Kidney capillary endothelial cell (primary cell): Measurements from ENCODE around the gene CDKAL1.

Experiments used
- DNase-seq: peaks from one replicate; pipeline ENCODE4 v3.0.0-alpha.2; 2018; ENCODE audit warnings: low spot score

The CDKAL1 gene

DNA sequence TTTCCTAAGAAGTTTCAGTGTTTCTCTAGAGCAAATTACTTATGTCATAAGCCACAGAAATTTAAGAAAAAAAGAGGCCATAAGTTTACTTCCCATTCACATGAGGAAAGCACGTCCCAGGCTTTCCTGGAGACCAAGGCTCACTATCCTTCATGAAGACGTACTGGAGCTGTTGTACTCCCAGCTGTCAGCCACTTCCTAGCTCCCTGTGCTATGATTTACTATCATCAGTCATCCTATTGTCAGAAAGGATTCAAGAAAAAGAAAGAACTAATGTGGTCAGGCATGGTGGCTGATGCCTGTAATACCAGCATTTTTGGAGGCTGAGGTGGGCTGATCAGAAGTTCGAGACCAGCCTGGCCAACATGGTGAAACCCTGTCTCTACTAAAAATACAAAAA, 721.9 kb downstream of the CDKAL1 start:
- no peak for DNase-seq

DNA sequence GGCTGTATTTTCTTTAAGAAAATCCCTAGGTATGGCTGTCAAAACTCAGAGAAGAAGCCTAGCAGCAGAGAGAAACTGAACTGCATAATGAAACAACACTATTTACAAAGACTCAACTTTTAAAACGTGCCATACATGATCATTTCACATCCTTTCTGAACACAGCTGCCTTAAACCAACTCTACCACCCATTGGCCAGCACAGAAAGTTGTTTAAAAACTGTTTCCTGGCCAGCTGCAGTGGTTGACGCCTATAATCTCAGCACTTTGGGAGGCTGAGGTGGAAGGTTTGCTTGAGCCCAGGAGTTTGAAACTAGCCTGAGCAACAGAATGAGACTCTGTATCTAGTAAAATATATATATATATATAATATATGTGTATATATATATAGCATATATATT, 722.9 kb downstream of the CDKAL1 start:
- no peak for DNase-seq

DNA sequence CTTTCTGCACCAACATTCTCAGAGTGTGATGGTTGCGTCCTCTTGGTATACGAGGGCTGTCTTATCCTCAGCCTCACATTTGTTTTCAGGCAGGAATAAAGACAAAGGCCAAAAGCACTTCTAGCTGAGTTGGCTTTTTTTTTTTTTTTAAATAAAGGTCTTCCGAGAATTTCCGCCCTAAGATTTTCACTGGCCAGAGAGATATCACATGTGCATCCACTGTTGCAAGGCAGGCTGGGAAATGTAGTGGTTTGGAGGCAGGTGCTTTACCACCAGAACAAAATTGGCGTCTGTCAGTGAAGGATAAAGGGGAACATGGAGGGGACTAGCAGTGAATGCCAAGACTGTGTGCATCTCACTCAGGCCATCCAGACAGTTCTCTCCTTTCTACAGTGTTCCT, 724.4 kb downstream of the CDKAL1 start:
- no peak for DNase-seq

DNA sequence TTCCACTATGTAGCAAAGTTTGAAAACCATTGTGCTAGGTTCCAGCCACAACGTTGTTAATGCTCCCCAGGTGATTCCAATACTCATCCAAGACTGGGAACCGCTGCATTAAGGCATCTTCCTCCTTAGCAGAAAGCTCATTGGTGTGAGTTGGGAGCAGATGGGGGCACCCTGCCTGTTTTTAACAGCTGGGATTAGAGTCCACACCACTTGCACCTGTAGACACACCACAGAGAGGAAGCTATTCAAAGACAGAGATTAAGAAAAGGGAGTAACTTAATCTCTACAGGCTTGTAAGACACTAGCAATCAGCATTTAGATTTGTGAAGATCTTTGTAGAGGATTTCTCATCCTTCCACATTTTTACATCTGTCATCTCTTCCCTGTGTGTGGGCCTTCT, 725.4 kb downstream of the CDKAL1 start:
- no peak for DNase-seq

DNA sequence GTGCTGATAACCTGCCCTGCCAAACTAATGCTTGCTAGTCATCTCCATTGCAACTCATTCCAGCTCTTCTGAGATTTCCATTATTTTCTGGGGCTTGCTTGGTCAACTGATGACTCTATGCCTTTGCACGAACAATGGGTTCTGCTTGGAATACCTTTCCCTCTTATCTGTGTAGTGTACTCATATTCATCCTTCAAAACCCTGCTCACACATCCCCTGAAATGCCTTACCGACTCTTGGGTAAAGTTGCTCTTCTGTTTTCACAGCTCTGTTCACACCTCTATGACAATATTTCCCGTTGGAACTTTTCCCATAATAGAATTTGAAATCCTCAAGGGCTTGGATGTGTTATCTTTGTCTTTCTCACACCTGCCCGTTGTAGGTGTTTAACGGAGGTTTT, 728.2 kb downstream of the CDKAL1 start:
- DNase-seq = no peak

DNA sequence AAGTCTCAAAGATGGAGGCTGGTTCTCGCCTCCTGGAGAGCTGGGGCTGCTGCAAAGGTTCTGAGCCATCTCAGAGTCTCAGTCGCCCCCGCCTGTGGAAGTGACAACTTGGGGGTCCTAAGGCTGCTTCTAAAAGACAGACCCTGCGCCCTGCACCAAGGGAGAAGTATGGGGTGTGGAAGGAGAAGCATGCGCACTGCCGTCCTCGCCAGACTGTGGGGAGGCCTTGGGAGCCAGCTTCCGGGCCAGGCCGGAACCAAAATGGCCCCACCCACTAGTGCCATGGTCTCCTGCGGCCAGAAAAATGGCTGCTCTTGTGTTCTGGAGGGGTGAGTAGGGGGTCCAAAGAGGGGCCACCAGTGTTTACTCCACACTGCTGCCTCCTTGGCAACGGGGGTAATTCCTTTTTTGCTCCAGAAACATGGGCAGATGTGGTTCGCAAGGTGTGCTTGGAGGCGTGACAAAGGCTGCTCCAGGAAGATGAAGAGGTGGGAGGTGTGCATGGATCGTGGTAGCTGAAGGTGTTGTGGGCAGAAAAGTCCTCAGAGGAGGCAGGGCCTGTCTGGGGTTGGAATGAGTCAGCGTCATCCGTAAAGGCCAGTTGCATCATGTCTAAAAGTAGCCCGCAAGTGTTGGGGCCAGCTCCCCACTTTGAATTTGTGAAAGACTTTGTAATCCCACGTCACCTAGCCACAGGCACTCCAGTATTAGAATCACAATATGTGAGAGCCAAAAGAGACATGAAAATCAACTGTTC, 729.5 kb downstream of the CDKAL1 start:
- no peak for DNase-seq

DNA sequence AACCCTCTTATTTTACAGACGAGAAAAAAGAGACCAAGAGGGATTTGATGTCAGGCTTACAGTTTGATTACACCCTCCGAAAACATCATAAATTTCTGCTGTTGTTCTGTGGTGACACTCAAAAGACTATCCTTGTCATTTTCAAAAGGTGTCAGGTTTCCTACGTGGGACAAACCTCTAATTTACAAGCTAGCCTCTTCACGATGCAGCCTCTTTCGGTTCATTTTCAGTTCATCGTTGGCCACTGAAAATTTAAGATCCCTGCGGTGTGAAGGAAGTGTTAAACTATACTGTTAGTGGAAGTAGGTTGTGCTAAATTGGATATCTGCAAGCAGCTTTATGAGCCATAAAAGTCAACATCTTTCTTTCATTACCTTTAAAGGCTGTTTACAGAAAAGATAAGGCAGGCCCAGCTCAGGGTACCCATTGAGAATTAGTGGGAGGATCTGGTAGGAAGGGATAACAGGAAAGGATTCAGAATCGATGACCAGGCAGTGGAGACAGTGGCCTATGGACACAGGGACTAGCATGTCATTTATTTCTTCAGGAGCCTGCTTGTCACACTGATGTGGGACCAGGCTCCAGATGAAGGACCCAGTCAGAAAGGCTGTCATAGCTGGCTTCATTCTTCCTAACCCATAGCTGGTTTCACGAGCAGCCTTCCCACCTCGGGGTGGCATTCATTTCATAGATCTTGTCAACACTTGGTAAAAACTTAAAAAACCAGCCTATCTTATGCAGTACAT, 730.2 kb downstream of the CDKAL1 start:
- no peak for DNase-seq

DNA sequence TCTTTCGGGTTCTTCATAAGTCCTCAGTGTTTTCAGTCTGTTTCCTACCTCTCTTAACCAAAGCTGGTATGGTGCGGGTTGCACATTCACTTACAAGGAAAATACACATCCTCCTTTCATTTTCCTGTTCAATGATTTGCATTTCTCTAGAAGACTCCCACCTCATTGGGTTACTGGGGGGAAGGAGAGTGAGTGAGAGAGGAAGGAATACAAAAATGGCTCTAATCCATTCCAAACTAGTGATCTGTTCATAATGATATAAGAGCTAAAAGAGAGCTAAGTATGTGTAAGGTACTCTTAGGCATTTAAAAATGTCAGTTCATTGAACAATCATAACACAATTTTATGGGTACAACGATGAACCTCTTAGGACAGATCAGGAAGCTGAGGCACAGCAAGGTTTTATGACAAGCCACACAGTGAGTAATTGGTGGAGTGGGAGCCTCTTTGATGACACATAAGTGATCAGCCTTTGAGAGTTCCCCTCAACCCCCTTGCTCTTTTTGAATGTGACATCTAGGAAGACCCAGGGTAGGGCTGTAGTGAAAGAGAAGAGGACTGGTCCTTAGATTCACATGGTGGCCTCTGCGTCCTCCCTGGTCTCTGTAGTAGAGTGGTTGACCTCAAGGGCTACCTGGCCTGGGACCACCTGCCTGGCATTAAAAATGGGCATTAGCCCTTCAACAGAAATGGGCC, 730.9 kb downstream of the CDKAL1 start:
- no peak for DNase-seq

DNA sequence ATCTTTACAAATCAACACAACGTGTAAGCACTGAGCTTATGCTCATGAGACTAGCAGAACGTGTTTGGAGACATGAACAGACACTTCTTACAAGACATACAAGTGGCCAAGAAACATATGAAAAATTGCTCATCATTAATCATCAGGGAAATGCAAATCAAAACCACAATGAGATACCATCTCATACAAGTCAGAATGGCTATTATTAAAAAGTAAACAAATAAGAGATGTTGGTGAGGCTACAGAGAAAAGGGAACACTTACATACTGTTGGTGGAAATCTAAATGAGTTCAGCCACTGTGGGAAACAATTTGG, 731.4 kb downstream of the CDKAL1 start:
- no peak for DNase-seq

DNA sequence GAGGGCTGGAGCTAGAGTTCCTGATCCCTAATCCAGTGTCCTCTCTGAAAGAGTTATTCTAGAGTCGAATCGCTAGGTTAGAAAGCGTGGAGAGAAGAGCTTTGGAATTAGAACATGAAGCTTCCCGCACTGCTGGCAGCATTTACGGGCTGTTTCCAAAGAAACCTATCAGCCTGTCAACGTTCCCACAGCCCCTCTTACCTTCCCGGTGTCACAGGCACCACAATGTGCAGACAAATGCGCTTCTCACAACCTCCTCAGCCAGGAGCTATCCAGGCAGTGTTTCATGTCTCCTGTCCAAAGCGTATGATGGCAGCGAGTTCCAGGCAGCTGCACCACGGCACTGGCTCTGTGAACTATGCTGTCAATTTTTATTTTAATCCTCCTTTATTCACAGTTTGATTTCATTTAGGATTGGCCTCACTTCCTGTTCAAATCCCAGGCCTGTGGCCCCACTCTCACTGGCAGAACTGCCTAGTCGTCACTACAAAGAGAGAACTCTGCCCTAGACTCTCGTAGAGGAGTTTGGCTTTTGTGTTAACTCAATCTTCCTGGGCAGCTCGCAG, 736.5 kb downstream of the CDKAL1 start:
- no peak for DNase-seq

DNA sequence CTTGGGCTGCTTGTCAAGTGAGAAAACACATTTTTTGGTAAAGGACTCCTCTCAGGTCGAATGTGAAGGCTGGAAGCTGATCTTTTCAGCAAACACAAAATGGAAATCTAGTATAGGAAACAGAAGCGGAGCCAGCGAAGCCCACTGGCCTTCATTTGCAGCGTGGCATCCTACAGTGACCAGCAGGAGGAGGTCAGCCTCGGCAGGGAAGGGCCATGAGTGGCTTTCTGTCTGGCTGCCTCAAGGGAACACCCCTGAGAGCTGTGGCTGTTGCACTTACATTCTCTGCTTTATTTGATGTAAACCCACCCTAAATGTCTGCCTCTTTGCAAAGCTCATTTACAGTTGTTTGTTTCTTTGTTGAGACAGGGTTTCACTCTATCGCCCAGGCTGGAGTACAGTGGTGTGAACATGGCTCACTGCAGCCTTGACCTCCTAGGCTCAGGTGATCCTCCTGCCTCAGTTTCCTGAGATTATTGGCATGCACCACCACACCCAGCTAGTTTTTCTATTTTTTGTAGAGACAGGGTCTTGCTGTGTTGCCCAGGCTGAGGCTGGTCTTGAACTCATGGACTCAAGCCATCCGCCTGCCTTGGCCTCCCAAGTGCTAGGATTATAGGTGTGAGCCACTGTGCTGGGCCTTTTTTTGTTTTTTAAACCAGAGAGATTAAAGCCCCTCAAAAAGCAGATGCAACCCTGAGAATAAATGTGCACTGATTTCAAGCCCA, 737.3 kb downstream of the CDKAL1 start:
- no peak for DNase-seq

DNA sequence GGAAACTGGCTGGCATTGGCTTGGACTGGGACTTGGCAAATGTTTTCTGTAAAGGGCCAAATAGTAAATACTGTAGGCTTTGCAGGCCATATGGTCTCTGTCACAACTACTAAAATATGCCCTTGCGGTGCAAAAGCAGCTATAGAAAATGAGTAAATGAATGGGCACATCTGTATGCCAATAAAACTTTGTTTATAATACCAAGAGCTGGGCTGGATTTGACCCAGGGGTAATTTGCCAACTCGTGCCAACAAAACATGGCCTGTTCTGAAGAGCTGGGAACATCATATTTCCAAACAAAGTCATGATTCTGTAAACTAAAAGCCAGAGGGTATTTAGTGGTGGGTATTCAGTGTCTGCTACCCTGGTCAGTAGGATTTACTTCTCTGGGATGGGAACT, 739.2 kb downstream of the CDKAL1 start:
- DNase-seq = no peak

DNA sequence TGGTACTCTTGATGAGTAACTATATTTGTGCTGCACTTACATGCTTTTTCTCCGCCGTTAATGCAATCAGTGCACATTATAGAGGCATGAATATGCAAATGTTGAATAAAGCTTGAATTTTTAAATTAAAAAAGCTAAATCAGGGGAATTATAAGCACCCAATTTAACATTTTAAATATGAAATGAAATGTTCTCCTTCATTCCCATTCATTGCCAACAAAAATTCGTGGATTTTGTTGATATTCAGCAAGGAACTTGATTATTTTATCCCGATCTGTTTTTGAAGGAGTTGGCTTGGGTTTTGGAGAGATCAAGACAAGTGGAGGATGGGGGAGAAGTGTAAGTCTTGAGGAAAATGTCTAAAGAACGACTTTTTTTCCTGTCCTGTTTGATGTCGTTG, 740.6 kb downstream of the CDKAL1 start:
- no peak for DNase-seq

DNA sequence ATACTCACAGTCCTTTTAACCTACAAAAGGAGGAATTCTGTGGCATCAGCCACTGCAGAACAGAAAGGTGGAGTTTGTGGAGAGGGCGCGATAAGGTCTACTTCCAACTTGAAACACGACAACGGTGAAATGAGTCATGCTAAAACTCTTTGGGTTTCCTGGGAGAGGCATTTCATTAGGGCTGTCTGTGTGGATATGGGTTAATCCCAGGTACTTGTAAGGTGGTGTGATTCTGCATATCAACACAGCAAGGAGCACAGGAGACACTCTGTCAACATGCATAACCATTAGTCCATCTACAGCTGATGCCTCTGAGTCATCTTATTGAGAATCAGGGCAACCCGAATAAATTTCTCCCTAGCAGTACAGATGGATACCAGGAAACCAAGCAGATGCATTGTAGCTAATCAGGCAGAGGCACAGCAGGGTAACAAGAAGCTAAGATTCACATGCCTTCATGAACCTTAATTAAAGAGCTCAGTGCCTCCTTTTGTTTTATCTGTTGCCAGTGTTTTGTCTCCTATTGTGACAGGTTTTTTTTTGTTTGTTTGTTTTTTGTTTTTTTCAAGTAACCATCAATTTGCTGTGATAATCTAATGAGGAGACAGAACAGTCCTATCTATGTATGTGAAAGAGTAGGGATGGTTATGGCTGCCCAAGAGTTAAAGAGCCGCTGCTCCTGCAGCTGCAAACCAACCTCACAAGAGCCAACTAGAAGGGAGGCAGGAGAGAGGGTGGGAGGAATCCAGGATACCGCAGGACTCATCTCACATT, 743.5 kb downstream of the CDKAL1 start:
- DNase-seq = no peak

DNA sequence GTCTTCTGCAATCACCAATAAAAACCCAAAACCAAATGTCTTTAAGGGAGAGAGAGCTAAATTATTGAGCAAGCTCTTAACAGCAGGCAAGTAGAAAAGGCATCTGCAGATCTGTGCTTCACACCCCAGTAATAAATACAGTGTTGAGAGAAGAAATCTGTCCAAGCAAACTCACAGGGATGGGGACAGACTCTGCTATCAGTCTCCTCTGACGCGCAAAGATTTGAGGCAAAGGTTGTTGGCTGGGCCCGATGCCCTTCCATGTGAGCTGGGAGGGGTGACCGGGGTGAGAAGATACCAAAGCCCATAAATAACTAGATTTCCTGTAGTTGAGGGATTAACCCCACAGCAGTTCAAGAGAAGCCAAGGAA, 744.1 kb downstream of the CDKAL1 start:
- no peak for DNase-seq

DNA sequence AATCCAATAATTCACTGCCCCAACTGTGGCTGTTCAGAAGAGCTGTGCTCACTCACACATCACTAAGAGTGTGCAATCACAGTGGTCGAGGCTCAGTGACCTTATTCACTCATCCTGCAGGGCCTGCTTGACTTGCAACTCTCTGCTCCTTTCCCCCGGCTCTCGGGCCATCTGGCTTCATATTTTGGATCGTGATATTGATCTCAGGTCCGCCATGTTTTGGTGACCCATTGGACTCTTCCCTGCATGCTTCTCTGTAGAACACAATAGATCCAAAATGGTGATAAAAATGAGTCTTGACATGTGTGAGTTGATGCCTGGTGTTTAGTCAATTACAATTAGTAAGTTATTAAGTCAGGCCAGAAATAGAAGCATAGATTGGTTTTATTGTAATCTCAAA, 745.4 kb downstream of the CDKAL1 start:
- no peak for DNase-seq

DNA sequence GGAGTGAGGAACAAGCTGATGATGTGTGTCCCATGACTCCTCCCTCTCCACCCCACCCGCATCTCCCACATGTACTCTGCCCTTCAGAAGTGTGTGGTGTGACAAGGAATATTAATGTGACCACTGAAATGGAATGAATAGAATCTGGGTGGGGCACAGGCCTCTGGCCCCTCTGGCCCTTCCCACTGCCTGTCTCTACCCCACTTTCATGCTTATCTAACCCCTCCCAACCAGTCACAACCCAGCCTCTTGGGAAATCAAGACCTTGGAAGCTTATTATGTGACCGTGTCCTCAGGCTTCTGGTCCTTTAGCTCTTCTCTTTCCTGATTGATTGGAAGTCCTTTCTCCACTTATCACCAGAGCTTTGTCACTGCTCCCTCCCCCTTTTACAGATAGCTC, 747.1 kb downstream of the CDKAL1 start:
- DNase-seq = no peak
